Neural progenitor cell (in vitro differentiated cells): ENCODE data around the gene ZBTB3. TPM values are rescaled to one million over a fixed set of nuclear protein-coding genes. Genes with fewer than 3 reads are reported as not detected.
"Not testable (repeated sequence)": the region's sequence is repeated elsewhere in the genome, so short reads cannot be mapped to it uniquely, and the experiment has no call there.

Experiments
- DNase-seq: peaks from one replicate; pipeline ENCODE4 v3.0.0-alpha.2; 2016; ENCODE audit warnings: low spot score
- H2AFZ ChIP-seq: fragments of 200-600 bp; sonication (generic); replicated peaks from 2 replicates; pipeline ENCODE4 v1.6.1; 2016; ENCODE audit warnings: antibody characterized with exemption
- H3F3A ChIP-seq: fragments of 200-600 bp; sonication (generic); 2 replicates; pipeline ENCODE4 v1.6.1; 2016; ENCODE audit warnings: antibody characterized with exemption, low read depth
- H3K27ac ChIP-seq: fragments of 200-600 bp; sonication (generic); 2 replicates; pipeline ENCODE4 v1.5.1; 2016; ENCODE audit warnings: mild to moderate bottlenecking
- H3K27me3 ChIP-seq: fragments of 200-600 bp; sonication (generic); 2 replicates; pipeline ENCODE4 v1.6.1; 2016; ENCODE audit warnings: mild to moderate bottlenecking, moderate library complexity
- H3K36me3 ChIP-seq: fragments of 200-600 bp; sonication (generic); 2 replicates; pipeline ENCODE4 v1.5.1; 2016
- H3K4me1 ChIP-seq: fragments of 200-600 bp; sonication (generic); 2 replicates; pipeline ENCODE4 v1.6.1; 2016; ENCODE audit warnings: mixed run types
- H3K4me2 ChIP-seq: fragments of 200-600 bp; sonication (generic); 2 replicates; pipeline ENCODE4 v1.6.1; 2016
- H3K4me3 ChIP-seq: fragments of 200-600 bp; sonication (generic); 2 replicates; pipeline ENCODE4 v1.5.1; 2016
- H3K79me2 ChIP-seq: fragments of 200-600 bp; sonication (generic); 2 replicates; pipeline ENCODE4 v1.6.1; 2016; ENCODE audit warnings: low read depth
- H3K9ac ChIP-seq: fragments of 200-600 bp; sonication (generic); 2 replicates; pipeline ENCODE4 v1.6.1; 2016
- H3K9me3 ChIP-seq: fragments of 200-600 bp; sonication (generic); 2 replicates; pipeline ENCODE4 v1.5.1; 2016; ENCODE audit warnings: low read depth
- H4K20me1 ChIP-seq: fragments of 200-600 bp; sonication (generic); 2 replicates; pipeline ENCODE4 v1.6.1; 2016; ENCODE audit warnings: low read depth
- H3K27ac Mint-ChIP-seq: 3 replicates; pipeline ENCODE4 v1.8.0; 2021; ENCODE audit warnings: mixed read lengths
- H3K27me3 Mint-ChIP-seq: 2 replicates; pipeline ENCODE4 v1.8.0; 2022; ENCODE audit warnings: low read depth, mild to moderate bottlenecking, inconsistent platforms, moderate library complexity, mixed read lengths; ENCODE audit not compliant: insufficient read depth
- H3K36me3 Mint-ChIP-seq: 3 replicates; pipeline ENCODE4 v1.8.0; 2021; ENCODE audit warnings: mixed read lengths
- H3K4me1 Mint-ChIP-seq: 3 replicates; pipeline ENCODE4 v1.8.0; 2021; ENCODE audit warnings: mixed read lengths
- H3K4me3 Mint-ChIP-seq: 3 replicates; pipeline ENCODE4 v1.8.0; 2021; ENCODE audit warnings: mild to moderate bottlenecking, moderate library complexity, mixed read lengths
- H3K9me3 Mint-ChIP-seq: 3 replicates; pipeline ENCODE4 v1.8.0; 2020; ENCODE audit warnings: mixed read lengths
- EZH2 ChIP-seq: fragments of 200-600 bp; sonication (generic); IDR thresholded peaks from 2 replicates; pipeline ENCODE4 v1.6.1; 2017; ENCODE audit warnings: antibody characterized with exemption, mild to moderate bottlenecking, moderate library complexity
- EZH2phosphoT487 ChIP-seq: fragments of 200-600 bp; sonication (generic); IDR thresholded peaks from 2 replicates; pipeline ENCODE4 v1.6.1; 2017; ENCODE audit warnings: antibody characterized with exemption
- total RNA-seq: library from RNA; depleted of rRNA; stranded (reverse); fragments of >200 nt; gene quantifications from 2 replicates; pipeline ENCODE4 v1.2.3, GENCODE V29; 2015; ENCODE audit warnings: low replicate concordance
- TF ChIP-seq, protein P1 (sequence below): fragments of 200-600 bp; sonication (generic); IDR thresholded peaks from 2 replicates; pipeline ENCODE4 v1.5.1; 2017; ENCODE audit warnings: antibody characterized with exemption, mild to moderate bottlenecking

The ZBTB3 gene
- total RNA-seq, 1 donor from 2014 or later: 9.2 TPM

DNA sequence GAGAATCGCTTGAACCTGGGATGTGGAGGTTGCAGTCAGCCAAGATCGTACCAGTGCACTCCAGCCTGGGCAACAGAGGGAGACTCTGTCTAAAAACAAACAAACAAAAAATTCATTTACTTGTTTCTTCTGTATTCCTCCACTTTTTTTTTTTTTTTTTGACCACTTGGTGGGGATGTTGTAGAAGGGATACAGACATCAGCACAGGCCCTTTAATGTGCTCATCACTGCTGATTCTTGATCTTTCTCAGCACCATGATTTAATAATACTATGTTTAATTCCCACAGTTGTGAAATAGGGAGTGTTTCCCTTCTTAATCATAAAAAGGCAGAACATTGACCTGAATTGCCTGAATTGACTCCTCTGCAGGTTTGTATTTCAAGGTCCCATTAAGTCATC lies 21.1 kb downstream of the ZBTB3 start:
- Histone ChIP-seq H3K9me3 (no peaks in the 10 kb centered on the region), H4K20me1 (peaks cover 5% of the 10 kb centered on the region), H3K27ac (no peak overlapping the region), H3K9ac (no peak overlapping the region), H3K27me3 (no peaks in the 10 kb centered on the region), H3K4me2 (no peak overlapping the region), H3K36me3 (peaks cover 7% of the 10 kb centered on the region), H2AFZ (no peak overlapping the region), H3K4me3 (no peak overlapping the region), H3F3A (peaks cover 12% of the 10 kb centered on the region), H3K4me1 (peaks cover 7% of the 10 kb centered on the region), H3K79me2 (peaks cover 49% of the 10 kb centered on the region)
- Mint-ChIP-seq H3K36me3 (peaks cover 10% of the 10 kb centered on the region), H3K27me3 (peaks cover 5% of the 10 kb centered on the region), H3K9me3 (no peaks in the 10 kb centered on the region), H3K4me3 (no peak overlapping the region), H3K27ac (no peak overlapping the region), H3K4me1 (peaks cover 16% of the 10 kb centered on the region)
- DNase-seq: no peak
- TF ChIP-seq EZH2phosphoT487: no peak
- TF ChIP-seq, protein P1, sequence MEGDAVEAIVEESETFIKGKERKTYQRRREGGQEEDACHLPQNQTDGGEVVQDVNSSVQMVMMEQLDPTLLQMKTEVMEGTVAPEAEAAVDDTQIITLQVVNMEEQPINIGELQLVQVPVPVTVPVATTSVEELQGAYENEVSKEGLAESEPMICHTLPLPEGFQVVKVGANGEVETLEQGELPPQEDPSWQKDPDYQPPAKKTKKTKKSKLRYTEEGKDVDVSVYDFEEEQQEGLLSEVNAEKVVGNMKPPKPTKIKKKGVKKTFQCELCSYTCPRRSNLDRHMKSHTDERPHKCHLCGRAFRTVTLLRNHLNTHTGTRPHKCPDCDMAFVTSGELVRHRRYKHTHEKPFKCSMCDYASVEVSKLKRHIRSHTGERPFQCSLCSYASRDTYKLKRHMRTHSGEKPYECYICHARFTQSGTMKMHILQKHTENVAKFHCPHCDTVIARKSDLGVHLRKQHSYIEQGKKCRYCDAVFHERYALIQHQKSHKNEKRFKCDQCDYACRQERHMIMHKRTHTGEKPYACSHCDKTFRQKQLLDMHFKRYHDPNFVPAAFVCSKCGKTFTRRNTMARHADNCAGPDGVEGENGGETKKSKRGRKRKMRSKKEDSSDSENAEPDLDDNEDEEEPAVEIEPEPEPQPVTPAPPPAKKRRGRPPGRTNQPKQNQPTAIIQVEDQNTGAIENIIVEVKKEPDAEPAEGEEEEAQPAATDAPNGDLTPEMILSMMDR: peak; percentile 27

DNA sequence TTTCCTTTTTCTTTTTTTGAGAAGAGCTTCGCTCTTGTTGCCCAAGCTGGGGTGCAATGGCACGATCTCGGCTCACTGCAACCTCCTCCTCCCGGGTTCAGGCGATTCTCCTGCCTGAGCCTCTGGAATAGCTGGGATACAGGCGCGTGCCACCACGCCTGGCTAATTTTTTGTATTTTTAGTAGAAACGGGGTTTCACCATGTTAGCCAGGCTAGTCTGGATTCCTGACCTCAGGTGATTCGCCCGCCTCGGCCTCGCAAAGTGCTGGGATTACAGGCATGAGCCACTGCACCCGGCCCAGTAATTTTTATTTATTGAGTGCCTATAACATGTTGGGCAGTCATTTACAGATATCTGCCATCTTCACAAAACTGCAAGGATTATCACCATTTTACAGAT lies 23.9 kb downstream of the ZBTB3 start:
- Mint-ChIP-seq H3K4me1 (peaks cover 27% of the 10 kb centered on the region), H3K27me3 (peaks cover 11% of the 10 kb centered on the region), H3K4me3 (peak overlapping the region; percentile 78), H3K27ac (peak overlapping the region; percentile 42), H3K36me3 (peaks cover 12% of the 10 kb centered on the region)
- not testable (repeated sequence) for DNase-seq, H3K27me3 ChIP-seq, H3K27ac ChIP-seq, H2AFZ ChIP-seq, H3K9me3 ChIP-seq, H3K9me3 Mint-ChIP-seq, H3K36me3 ChIP-seq
- Histone ChIP-seq H3K9ac (peak overlapping the region; percentile 87), H3K4me1 (peaks cover 10% of the 10 kb centered on the region), H3K79me2 (peaks cover 68% of the 10 kb centered on the region), H3K4me2 (peak overlapping the region; percentile 86), H3K4me3 (peak overlapping the region; percentile 79), H4K20me1 (peaks cover 22% of the 10 kb centered on the region), H3F3A (peaks cover 37% of the 10 kb centered on the region)

DNA sequence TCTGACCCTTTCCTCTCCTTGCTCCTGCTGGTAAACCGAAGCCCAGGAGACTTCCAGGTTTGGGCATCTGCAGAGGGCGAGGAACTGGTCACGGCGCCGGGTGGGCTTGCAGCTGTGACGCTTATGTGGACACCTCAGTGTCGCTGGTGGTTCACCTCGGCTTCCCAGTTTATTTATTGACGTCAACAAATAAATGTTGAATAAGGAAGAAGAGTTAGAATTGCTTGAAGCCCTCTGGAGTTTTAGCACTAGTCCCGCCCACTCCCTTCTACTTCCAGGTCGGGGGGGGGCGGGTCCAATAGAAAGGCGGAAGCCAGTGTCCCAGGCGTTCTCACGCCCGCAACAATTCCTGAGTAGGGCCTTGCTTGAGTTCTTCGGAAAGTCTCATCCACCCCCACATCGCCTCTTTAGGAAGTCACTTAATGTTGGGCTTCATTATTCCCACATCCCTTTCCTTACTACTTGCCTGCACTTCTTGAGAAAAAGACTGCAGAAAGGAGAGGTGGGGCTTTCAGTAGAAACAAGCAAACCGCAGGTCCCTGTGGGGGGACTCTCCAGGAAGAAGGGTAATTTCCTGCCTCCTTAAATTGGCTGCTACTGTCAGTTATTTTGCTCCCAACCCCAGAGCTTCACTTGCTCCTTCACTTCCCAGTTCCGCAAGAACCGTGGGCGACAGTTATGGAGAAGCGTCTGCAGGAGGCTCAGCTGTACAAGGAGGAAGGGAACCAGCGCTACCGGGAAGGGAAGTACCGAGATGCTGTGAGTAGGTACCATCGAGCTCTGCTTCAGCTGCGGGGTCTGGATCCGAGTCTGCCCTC lies 25.6 kb downstream of the ZBTB3 start, which contains the start of gene TTC9C:
Gene TTC9C, plus strand, starts transcription at position 316 of the 818 bp plus-strand sequence. Its CDS starts 363 bp downstream, at position 679.
- TF ChIP-seq EZH2phosphoT487: no peak
- no peak for TF ChIP-seq EZH2
- TF ChIP-seq, protein P1: no peak
- Histone ChIP-seq H2AFZ (peak within 1 kb of the TSS; percentile 96), H3F3A (peaks cover 42% of the 10 kb centered on the region), H3K27me3 (no peaks in the 10 kb centered on the region), H3K4me2 (peak within 1 kb of the TSS; percentile 95), H3K79me2 (peaks cover 85% of the 10 kb centered on the region), H3K9ac (peak within 1 kb of the TSS; percentile 87), H3K9me3 (no peaks in the 10 kb centered on the region), H3K4me1 (peaks cover 18% of the 10 kb centered on the region), H4K20me1 (peaks cover 39% of the 10 kb centered on the region), H3K27ac (peak within 1 kb of the TSS; percentile 98), H3K4me3 (peak within 1 kb of the TSS; percentile 79), H3K36me3 (peaks cover 10% of the 10 kb centered on the region)
- peaks cover 21% of the 10 kb centered on the region for H3K36me3 Mint-ChIP-seq
- H3K4me3 Mint-ChIP-seq: peak within 1 kb of the TSS; percentile 93
- H3K27me3 Mint-ChIP-seq: peaks cover 10% of the 10 kb centered on the region
- peak; percentile 93 for DNase-seq
- peaks cover 44% of the 10 kb centered on the region for H3K4me1 Mint-ChIP-seq
- no peaks in the 10 kb centered on the region for H3K9me3 Mint-ChIP-seq
- peak within 1 kb of the TSS; percentile 99 for H3K27ac Mint-ChIP-seq

DNA sequence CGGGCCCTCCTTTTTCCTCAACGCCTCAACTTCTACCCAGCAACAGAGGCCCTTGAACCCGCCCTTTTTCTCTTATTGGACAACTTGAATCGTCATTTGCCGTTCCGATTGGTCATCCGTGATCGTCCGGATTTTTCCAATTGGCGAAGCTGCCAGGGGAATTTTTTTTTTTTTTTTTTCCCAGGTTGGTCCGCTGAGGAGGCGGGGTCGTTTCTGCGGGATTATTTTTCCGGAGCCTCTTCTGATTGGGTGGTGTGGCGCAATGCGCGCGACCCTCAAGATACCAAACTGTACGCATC lies 26.1 kb downstream of the ZBTB3 start:
- Mint-ChIP-seq H3K4me3 (peak overlapping the region; percentile 93), H3K36me3 (peaks cover 21% of the 10 kb centered on the region), H3K27ac (peak overlapping the region; percentile 99), H3K4me1 (peaks cover 45% of the 10 kb centered on the region), H3K9me3 (no peaks in the 10 kb centered on the region), H3K27me3 (peaks cover 12% of the 10 kb centered on the region)
- TF ChIP-seq, protein P1: no peak
- TF ChIP-seq EZH2 (no peak), EZH2phosphoT487 (no peak)
- peak; percentile 98 for DNase-seq
- H4K20me1 ChIP-seq: peaks cover 44% of the 10 kb centered on the region
- H3K79me2 ChIP-seq: peaks cover 86% of the 10 kb centered on the region
- H3K9me3 ChIP-seq: no peaks in the 10 kb centered on the region
- peaks cover 48% of the 10 kb centered on the region for H3F3A ChIP-seq
- H3K4me1 ChIP-seq: peaks cover 18% of the 10 kb centered on the region
- H2AFZ ChIP-seq: peak overlapping the region; percentile 96
- H3K36me3 ChIP-seq: peaks cover 12% of the 10 kb centered on the region
- peak overlapping the region; percentile 98 for H3K27ac ChIP-seq
- H3K27me3 ChIP-seq: no peaks in the 10 kb centered on the region
- peak overlapping the region; percentile 95 for H3K4me2 ChIP-seq
- H3K4me3 ChIP-seq: peak overlapping the region; percentile 79
- no peak overlapping the region for H3K9ac ChIP-seq
